IPS-15b (cell line): ENCODE measurements around the gene SUMO4.

Experiments used
- H3K27me3 ChIP-seq: one replicate; pipeline ENCODE4 v1.6.1; 2013; ENCODE audit warnings: low read length; ENCODE audit not compliant: control insufficient read depth, insufficient read depth
- H3K36me3 ChIP-seq: one replicate; pipeline ENCODE4 v1.6.1; 2013; ENCODE audit warnings: low read length; ENCODE audit not compliant: control insufficient read depth, insufficient read depth
- H3K4me1 ChIP-seq: one replicate; pipeline ENCODE4 v1.6.1; 2013; ENCODE audit warnings: mild to moderate bottlenecking, low read length; ENCODE audit not compliant: control insufficient read depth, insufficient read depth
- H3K4me3 ChIP-seq: one replicate; pipeline ENCODE4 v1.5.1; 2013; ENCODE audit warnings: low read depth, low read length
- H3K9ac ChIP-seq: one replicate; pipeline ENCODE4 v1.6.1; 2013; ENCODE audit warnings: low read depth, mild to moderate bottlenecking, low read length
- H3K9me3 ChIP-seq: one replicate; pipeline ENCODE4 v1.6.1; 2013; ENCODE audit warnings: mild to moderate bottlenecking, low read length; ENCODE audit not compliant: control insufficient read depth, insufficient read depth

SUMO4 gene

GRCh38 chr6:149400050-149400449 is at the start of gene SUMO4:
Gene SUMO4 (plus strand): TSS chr6:149400262. CDS start chr6:149400392, 130 bp downstream.
- H3K9me3 ChIP-seq = no peaks in the 10 kb centered on the region
- no peaks in the 10 kb centered on the region for H3K4me1 ChIP-seq
- no peaks in the 10 kb centered on the region for H3K27me3 ChIP-seq
- no peak within 1 kb of the TSS for H3K4me3 ChIP-seq
- H3K9ac ChIP-seq = no peak within 1 kb of the TSS
- peaks cover 4% of the 10 kb centered on the region for H3K36me3 ChIP-seq

- H3K9ac ChIP-seq = no peak overlapping the region
- H3K9me3 ChIP-seq = no peaks in the 10 kb centered on the region
- H3K4me3 ChIP-seq = no peak overlapping the region
- H3K36me3 ChIP-seq = no peaks in the 10 kb centered on the region
- H3K4me1 ChIP-seq = peaks cover 5% of the 10 kb centered on the region
- no peaks in the 10 kb centered on the region for H3K27me3 ChIP-seq
Measured at GRCh38 chr6:149354009-149354408, 46.1 kb upstream of the SUMO4 start.

DNA sequence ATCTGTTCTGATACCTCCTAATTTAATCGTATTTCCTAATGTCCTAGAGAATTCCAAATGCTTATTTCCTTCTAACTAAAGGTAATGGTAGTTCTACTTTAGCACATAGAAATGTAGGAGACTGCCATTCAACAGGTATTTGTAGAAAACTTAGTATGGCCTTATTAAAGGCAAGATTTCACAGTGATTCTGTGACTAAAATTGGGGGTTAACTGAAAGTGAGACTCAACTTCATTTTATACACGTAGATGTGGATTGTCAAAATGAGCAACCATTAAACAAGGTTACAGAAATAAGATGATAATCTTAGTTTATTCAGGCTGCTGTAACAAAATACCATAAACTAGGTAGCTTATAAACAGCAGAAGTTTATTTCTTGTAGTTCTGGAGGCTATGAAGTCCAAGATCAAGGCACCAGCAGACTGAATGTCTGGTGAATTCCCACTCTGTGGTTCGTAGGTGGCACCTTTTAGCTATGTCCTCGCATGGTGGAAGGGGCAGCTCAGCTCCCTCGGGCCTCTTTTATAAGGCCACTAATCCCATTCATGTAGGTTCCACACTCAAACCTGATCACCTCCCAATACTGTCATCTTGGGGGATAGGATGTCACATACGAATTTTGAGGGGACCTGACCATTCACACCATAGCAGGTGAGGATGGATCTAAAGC is 43.8 kb upstream of the SUMO4 start:
- Histone ChIP-seq H3K4me1 (peaks cover 5% of the 10 kb centered on the region), H3K4me3 (no peak overlapping the region), H3K27me3 (no peaks in the 10 kb centered on the region), H3K9ac (no peak overlapping the region), H3K36me3 (no peaks in the 10 kb centered on the region), H3K9me3 (no peaks in the 10 kb centered on the region)

- H3K4me1 ChIP-seq = peaks cover 3% of the 10 kb centered on the region
- no peaks in the 10 kb centered on the region for H3K27me3 ChIP-seq
- no peaks in the 10 kb centered on the region for H3K36me3 ChIP-seq
Measured at GRCh38 chr6:149357726-149358538, 42.1 kb upstream of the SUMO4 start.

GRCh38 chr6:149359440-149359839 is 40.6 kb upstream of the SUMO4 start:
- no peaks in the 10 kb centered on the region for H3K9me3 ChIP-seq
- no peaks in the 10 kb centered on the region for H3K36me3 ChIP-seq
- H3K27me3 ChIP-seq = no peaks in the 10 kb centered on the region
- H3K4me1 ChIP-seq = no peaks in the 10 kb centered on the region
- H3K4me3 ChIP-seq = no peak overlapping the region
- no peak overlapping the region for H3K9ac ChIP-seq

More at GRCh38 chr6:149357726-149358538, 42.1 kb upstream of the SUMO4 start:
- H3K4me3 ChIP-seq = no peak overlapping the region
- H3K9me3 ChIP-seq = no peaks in the 10 kb centered on the region
- H3K9ac ChIP-seq = no peak overlapping the region

- Histone ChIP-seq H3K9ac (no peak overlapping the region), H3K36me3 (no peaks in the 10 kb centered on the region), H3K4me1 (no peaks in the 10 kb centered on the region), H3K9me3 (no peaks in the 10 kb centered on the region), H3K27me3 (no peaks in the 10 kb centered on the region), H3K4me3 (no peak overlapping the region)
Measured at GRCh38 chr6:149360536-149360935, 39.5 kb upstream of the SUMO4 start.

DNA sequence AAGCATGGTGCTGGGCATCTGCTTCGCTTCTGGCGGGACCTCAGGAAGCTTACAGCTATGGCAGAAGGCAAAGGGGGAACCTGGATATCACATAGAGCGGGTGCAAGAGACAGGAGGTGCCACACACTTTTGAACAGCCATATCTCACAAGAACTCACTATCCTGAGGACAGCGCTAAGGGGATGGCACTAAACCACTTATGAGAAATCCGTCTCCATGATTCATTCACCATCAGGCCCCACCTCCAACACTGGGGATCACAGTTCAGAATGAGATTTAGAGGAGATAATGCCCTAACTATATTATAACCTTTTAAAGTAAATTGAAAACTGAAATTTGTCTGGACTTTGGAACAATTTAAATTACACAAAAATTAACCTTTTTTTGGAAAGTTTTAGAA is 37.8 kb upstream of the SUMO4 start:
- Histone ChIP-seq H3K9ac (no peak overlapping the region), H3K4me1 (no peaks in the 10 kb centered on the region), H3K9me3 (no peaks in the 10 kb centered on the region), H3K27me3 (no peaks in the 10 kb centered on the region), H3K4me3 (no peak overlapping the region), H3K36me3 (no peaks in the 10 kb centered on the region)

DNA sequence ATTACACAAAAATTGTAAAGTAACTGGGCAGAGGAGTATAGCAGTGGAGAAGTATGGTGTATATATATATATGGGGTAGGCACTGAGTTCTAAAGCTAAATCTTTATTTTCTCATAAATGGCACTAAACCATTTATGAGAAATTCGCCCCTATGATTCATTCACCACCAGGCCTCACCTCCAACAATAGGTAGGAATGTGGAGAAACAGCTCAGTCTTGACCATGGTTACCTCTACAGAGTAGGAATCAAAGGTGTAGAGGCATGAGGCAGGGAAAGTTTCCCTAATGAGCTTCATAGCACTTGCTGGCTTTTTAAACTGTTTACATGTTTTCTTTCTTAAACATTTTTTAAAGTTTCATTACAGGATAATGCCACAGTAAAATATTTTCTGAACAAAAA is 36.9 kb upstream of the SUMO4 start:
- H3K9me3 ChIP-seq = no peaks in the 10 kb centered on the region
- H3K36me3 ChIP-seq = no peaks in the 10 kb centered on the region
- H3K4me3 ChIP-seq = no peak overlapping the region
- no peak overlapping the region for H3K9ac ChIP-seq
- H3K27me3 ChIP-seq = no peaks in the 10 kb centered on the region
- no peaks in the 10 kb centered on the region for H3K4me1 ChIP-seq

DNA sequence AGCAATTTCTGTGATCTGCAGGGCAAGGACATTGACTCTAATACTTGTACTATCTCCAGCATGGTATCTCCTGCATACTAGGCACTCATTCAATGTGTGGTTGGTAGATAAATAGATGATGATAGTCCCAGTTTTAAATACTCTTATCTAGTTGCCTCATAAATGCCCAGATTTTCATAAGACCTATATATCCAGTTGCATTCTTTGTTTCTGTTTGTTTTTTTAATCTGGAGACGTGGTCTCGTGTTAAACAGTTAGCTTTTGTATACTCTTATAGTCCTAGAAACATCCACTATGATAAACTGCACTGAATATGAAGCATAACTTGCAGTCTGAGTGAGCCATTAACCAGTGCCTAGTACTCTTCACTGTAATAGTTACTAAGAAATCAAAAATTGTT is 35.5 kb upstream of the SUMO4 start:
- Histone ChIP-seq H3K9me3 (no peaks in the 10 kb centered on the region), H3K4me3 (no peak overlapping the region), H3K36me3 (no peaks in the 10 kb centered on the region), H3K4me1 (no peaks in the 10 kb centered on the region), H3K27me3 (no peaks in the 10 kb centered on the region), H3K9ac (no peak overlapping the region)

DNA sequence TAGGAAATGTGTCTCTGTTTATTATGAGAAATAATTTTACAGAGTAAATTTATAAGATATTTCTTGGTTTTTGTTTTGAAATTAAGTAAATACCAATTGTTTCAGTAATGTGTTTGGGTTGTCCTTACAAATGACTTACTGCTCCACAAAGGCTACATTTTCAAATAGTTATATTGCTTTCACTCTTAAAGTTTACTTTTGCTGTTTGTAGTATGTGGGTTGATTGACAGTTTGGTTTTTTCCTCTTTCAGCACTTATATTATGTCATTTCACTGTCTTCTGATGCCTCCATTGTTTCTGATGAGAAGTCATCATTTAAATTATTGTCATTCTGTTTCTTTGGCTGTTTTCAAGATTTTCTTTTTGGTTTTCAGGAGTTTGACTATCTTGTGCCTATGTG is 34.9 kb upstream of the SUMO4 start:
- Histone ChIP-seq H3K27me3 (no peaks in the 10 kb centered on the region), H3K4me1 (no peaks in the 10 kb centered on the region), H3K9me3 (no peaks in the 10 kb centered on the region), H3K4me3 (no peak overlapping the region), H3K36me3 (no peaks in the 10 kb centered on the region), H3K9ac (no peak overlapping the region)

DNA sequence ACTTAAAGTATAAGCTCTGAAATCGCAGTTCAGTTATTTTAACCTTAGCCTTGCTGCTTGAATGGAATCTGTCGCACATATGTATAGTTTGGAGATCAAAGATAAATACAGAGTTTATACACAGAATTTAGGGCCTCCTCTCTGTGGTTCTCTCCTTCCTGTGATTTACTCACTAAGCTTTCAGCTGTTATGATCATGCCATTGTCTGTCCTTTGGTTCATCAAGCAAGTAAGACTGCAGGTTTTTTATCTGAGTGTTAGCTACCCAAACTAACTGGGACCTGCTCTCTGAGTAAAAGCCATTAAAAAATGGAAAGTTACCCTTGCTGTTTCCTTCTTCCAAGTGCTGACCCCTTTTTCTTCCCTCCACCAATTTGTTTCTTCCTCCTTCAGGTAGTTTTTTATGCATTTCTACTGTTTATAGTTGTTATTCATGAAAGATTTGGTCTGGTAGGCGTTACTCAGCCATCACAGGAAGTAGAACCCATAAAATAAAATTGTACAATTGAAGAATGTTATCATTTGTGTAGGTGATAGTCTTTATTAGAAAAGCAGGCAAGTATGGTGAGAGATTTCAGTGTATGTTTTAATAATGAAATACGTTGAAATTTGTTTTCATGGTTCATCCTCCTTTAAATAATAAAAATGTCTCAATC is 33.7 kb upstream of the SUMO4 start:
- Histone ChIP-seq H3K4me1 (no peaks in the 10 kb centered on the region), H3K4me3 (no peak overlapping the region), H3K9ac (no peak overlapping the region), H3K27me3 (no peaks in the 10 kb centered on the region), H3K9me3 (no peaks in the 10 kb centered on the region), H3K36me3 (no peaks in the 10 kb centered on the region)

DNA sequence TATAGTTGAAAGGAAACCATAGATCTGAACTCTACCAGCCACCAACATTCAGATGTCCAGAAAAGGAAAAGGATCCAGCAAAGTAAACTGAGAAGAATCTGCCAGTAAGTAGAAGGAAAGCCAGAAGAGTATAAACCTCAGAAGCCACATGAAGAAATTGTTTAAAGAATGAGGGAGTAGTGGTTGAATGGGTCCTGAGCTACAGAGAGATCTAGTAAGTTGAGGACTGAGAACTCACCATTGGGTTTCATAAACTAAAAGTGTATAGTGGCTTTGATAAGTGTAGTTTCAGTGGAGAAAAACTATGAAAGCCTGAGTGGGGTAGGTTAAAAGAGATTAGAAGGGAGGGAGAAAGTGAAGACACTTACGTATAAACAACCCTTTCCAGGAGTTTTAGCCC is 32.0 kb upstream of the SUMO4 start:
- Histone ChIP-seq H3K4me3 (no peak overlapping the region), H3K27me3 (no peaks in the 10 kb centered on the region), H3K4me1 (no peaks in the 10 kb centered on the region), H3K9ac (no peak overlapping the region), H3K9me3 (no peaks in the 10 kb centered on the region), H3K36me3 (no peaks in the 10 kb centered on the region)
